Measurements from ENCODE around the gene KRT75. TPM values are rescaled to one million over a fixed set of nuclear protein-coding genes. Genes with fewer than 3 reads are reported as not detected.

KRT75 gene
- polyA plus RNA-seq, 1 donor (not counting 4 experiments of a cell fraction or from before 2014, with no cell fraction given) = 59.4 TPM

DNA sequence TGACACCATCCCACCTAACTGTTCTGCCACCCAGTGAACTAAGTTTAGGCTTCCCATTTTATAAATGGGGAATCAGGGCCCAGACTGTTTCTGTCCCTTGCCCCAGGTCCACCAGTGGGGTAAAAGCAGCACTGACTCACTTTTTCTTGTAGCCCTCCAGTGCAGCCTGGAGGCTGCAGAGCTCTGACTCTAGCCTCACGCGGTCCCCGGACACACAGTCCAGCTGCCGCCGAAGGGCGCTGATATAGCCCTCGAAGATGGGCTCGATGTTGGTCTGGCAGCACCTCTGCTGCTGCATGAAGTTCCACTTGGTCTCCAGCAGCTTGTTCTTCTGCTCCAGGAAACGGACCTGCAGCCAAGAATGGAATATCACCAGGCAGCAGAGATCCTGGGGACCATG is 30.6 kb downstream of the KRT75 start:
- H3K79me2 ChIP-seq (ENCODE audit: control insufficient read depth, insufficient read depth, low read length) = no peaks in the 10 kb centered on the region
- H3K4me1 ChIP-seq (ENCODE audit: control insufficient read depth, extremely low read depth, insufficient read depth, low read length) = no peaks in the 10 kb centered on the region
- dilution Hi-C loops (cut with MboI; ENCODE audit: extremely low pct_ligation_motif_present, low sequenced_read_pairs) = no loop called here
- no peaks in the 10 kb centered on the region for H3K9me1 ChIP-seq (ENCODE audit: control insufficient read depth, extremely low read depth, insufficient read depth, low read length)
- H3K9me3 ChIP-seq (ENCODE audit: control insufficient read depth, low read depth, low read length) = no peaks in the 10 kb centered on the region
- TF ChIP-seq EZH2 (IDR thresholded peaks at IDR 0.05; ENCODE audit: low read length) = no peak
- TF ChIP-seq, protein P1, sequence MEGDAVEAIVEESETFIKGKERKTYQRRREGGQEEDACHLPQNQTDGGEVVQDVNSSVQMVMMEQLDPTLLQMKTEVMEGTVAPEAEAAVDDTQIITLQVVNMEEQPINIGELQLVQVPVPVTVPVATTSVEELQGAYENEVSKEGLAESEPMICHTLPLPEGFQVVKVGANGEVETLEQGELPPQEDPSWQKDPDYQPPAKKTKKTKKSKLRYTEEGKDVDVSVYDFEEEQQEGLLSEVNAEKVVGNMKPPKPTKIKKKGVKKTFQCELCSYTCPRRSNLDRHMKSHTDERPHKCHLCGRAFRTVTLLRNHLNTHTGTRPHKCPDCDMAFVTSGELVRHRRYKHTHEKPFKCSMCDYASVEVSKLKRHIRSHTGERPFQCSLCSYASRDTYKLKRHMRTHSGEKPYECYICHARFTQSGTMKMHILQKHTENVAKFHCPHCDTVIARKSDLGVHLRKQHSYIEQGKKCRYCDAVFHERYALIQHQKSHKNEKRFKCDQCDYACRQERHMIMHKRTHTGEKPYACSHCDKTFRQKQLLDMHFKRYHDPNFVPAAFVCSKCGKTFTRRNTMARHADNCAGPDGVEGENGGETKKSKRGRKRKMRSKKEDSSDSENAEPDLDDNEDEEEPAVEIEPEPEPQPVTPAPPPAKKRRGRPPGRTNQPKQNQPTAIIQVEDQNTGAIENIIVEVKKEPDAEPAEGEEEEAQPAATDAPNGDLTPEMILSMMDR (optimal IDR thresholded peaks at IDR 0.05 in 1 of 3, IDR thresholded peaks at IDR 0.05 in 1 of 3, conservative IDR thresholded peaks at IDR 0.05 in 1 of 3; ENCODE audit: extremely low read depth in 1 of 3, insufficient read depth in 2 of 3, low read length in 3 of 3) = no peak
- DNase-seq (ENCODE audit: low read depth, low spot score) = no peak
- H3K4me3 ChIP-seq (ENCODE audit: control insufficient read depth in 2 of 3, extremely low read depth in 1 of 3, insufficient read depth in 2 of 3, low read depth in 1 of 3, low read length in 3 of 3) = no peak overlapping the region
- no peaks in the 10 kb centered on the region for H4K20me1 ChIP-seq (ENCODE audit: control insufficient read depth, extremely low read depth, insufficient read depth, low read length)
- H3K27ac ChIP-seq (ENCODE audit: control insufficient read depth, insufficient read depth, low read length) = no peak overlapping the region
- H2AFZ ChIP-seq (ENCODE audit: control insufficient read depth, low read length) = no peak overlapping the region
- H3K4me2 ChIP-seq (ENCODE audit: control insufficient read depth, extremely low read depth, insufficient read depth, low read depth, low read length) = no peak overlapping the region
- no peak for FAIRE-seq
- H3K27me3 ChIP-seq (ENCODE audit: control insufficient read depth, extremely low read depth, insufficient read depth, low read length) = peaks cover 2% of the 10 kb centered on the region
- H3K36me3 ChIP-seq (ENCODE audit: control insufficient read depth in 2 of 2, extremely low read depth in 1 of 2, insufficient read depth in 2 of 2, low read length in 2 of 2) = no peaks in the 10 kb centered on the region
- no peak overlapping the region for H3K9ac ChIP-seq (ENCODE audit: control insufficient read depth, extremely low read depth, insufficient read depth, low read length)

DNA sequence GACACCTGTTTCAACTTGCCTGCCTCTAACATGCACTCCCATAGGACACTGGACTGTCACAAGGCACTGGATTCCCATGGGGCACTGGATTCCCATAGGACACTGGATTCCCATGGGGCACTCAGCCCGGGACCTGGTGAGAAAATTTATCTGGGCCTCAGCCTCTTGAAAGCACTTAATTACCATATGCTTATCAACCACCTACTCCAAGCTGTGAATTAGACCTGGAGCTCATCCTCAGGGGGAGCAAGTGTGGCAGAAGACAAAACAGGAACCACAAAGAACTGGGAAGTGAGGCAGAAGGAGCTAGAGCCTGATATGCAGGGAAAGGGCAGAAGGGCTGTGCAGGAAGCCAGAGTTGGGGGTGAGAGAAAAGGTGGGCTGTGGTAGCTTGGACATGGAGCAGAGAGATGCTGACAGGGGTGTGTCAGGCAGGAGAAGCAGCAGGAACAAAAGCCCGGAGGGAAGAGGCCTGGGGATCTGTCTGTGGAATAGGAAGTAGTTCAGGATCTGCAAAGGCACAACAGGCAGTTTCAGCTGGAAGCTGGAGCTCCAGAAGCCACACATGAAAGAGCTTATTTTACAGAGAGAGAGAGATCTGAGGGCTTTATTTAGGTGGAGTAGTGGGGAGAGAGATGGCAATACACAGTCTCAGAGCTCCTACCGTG is 31.2 kb downstream of the KRT75 start:
- Histone ChIP-seq H3K4me3 (ENCODE audit: control insufficient read depth in 2 of 3, extremely low read depth in 1 of 3, insufficient read depth in 2 of 3, low read depth in 1 of 3, low read length in 3 of 3) (no peak overlapping the region), H3K36me3 (ENCODE audit: control insufficient read depth in 2 of 2, extremely low read depth in 1 of 2, insufficient read depth in 2 of 2, low read length in 2 of 2) (no peaks in the 10 kb centered on the region), H3K27me3 (ENCODE audit: control insufficient read depth, extremely low read depth, insufficient read depth, low read length) (no peaks in the 10 kb centered on the region), H3K9ac (ENCODE audit: control insufficient read depth, extremely low read depth, insufficient read depth, low read length) (no peak overlapping the region), H3K27ac (ENCODE audit: control insufficient read depth, insufficient read depth, low read length) (no peak overlapping the region), H3K4me1 (ENCODE audit: control insufficient read depth, extremely low read depth, insufficient read depth, low read length) (no peaks in the 10 kb centered on the region), H3K79me2 (ENCODE audit: control insufficient read depth, insufficient read depth, low read length) (no peaks in the 10 kb centered on the region), H2AFZ (ENCODE audit: control insufficient read depth, low read length) (no peak overlapping the region), H3K9me3 (ENCODE audit: control insufficient read depth, low read depth, low read length) (no peaks in the 10 kb centered on the region), H3K4me2 (ENCODE audit: control insufficient read depth, extremely low read depth, insufficient read depth, low read depth, low read length) (no peak overlapping the region), H4K20me1 (ENCODE audit: control insufficient read depth, extremely low read depth, insufficient read depth, low read length) (no peaks in the 10 kb centered on the region), H3K9me1 (ENCODE audit: control insufficient read depth, extremely low read depth, insufficient read depth, low read length) (no peaks in the 10 kb centered on the region)
- TF ChIP-seq EZH2 (IDR thresholded peaks at IDR 0.05; ENCODE audit: low read length) = no peak
- TF ChIP-seq, protein P1 (optimal IDR thresholded peaks at IDR 0.05 in 1 of 3, IDR thresholded peaks at IDR 0.05 in 1 of 3, conservative IDR thresholded peaks at IDR 0.05 in 1 of 3; ENCODE audit: extremely low read depth in 1 of 3, insufficient read depth in 2 of 3, low read length in 3 of 3) = no peak
- no peak for DNase-seq (ENCODE audit: low read depth, low spot score)
- no peak for FAIRE-seq
- dilution Hi-C loops (cut with MboI; ENCODE audit: extremely low pct_ligation_motif_present, low sequenced_read_pairs) = no loop called here
